GM18873 (cell line): ENCODE data around the gene TWIST2.

Experiments used
- ATAC-seq: cut with Tn5 transposase; IDR thresholded peaks from one replicate; pipeline ENCODE4 v1.9.1; 2021; ENCODE audit warnings: mild to moderate bottlenecking, moderate library complexity, moderate number of reproducible peaks; ENCODE audit not compliant: unreplicated experiment, low FRiP score

The TWIST2 gene

DNA sequence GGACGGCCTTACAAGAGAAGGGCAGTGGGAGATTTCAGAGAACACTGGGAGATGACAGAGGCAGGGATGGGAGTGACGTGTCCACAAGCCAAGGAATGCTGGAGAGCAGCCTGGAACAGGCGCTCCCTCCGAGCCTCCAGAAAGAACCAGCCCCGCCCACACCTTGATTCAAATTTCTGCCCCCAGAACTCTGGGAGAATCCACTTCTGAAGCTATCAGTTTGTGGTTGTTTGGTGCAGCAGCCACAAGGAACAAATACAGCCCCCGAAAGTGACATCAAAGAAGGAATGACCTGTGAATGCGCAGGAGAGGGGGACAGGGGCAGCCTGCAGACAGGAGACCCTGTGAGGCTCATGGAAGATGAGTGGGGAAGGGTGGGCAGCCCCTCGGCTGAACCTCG lies 67.3 kb downstream of the TWIST2 start:
- ATAC-seq = no peak

DNA sequence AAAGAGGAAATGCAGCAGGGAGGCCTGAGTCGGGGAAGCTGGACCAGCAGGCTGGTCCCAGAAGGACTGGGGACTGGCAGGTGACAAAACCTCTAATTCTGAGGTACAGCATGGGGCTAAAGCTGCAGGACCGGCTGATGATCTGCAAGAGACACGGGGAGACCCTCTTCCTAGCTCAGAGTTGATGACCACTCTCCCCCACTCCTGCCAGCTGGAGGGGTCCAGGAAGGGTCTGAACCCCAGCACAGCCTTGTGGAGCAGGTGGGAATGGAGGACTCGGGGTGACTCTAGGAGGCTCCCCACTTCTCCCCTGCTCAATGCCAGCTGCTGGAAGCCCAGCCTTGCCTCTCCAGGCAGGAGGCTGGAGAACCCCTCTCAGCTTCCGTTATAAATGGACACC lies 67.7 kb downstream of the TWIST2 start:
- ATAC-seq = no peak

DNA sequence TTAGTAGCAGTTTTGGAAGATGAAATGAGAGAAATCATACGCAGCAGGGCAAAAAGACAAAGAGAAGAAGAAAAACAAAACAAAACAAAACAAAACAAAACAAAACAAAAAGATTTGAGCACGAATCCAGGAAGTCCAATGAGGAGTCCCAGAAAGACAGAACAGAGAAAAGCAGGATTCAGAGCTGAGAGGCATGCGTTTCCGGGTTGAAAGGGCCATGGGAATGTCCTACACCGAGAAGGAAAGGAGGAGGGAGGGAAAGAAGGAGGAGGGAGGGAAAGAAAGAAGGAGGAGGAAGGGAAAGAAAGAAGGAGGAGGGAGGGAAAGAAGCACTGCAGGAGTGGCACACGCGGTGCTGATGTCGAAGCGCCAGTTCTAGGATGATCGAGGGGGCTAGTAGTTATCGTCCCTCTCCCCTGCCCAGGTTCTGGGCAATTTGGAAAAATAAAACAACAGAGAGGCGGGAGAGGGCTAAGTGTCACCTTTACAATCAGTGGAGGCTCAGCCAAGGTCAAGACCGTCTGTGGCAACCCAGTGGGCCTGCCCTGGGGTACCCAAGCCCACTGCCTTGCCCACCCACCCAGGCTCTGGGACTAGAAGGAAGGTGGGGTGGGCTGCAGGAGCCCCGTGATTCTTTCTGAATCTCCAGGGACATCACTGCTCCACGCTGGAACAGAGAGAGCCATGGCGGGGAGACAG lies 68.4 kb downstream of the TWIST2 start:
- no peak for ATAC-seq

DNA sequence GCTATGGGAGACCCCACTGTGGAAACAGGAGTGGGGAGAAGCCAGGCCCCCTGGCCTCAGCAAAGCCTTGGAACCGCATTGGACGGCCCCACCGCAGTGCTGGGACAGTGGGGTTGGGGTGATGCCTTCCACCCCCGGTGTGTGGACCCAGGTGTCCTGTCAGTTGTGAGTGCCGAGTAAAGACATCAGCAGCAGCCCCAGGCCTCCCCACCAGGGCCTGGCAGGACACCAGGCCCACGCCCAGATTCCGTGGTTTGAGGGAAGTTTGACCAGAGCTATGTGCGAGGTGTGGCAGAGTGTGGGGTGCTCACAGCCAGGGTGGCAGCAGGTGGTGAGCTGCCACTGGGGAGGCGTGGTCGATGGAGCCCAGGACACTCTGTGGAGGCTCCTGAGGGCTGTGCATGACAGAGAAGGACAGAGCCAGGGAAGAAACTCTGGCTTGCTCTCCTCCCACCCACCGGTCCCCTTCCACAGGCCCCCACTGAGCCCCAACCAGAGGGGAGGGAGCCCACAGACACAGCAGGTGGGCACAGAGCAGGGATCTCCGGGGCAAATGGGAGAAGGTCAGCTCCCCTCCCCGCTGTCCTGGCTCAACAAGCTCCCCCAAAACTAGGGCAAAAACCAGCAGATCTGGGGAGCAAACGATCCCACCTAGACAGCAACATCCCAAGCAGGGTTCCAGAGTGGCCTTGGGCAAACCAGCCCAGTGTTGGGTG lies 69.1 kb downstream of the TWIST2 start:
- ATAC-seq = no peak

DNA sequence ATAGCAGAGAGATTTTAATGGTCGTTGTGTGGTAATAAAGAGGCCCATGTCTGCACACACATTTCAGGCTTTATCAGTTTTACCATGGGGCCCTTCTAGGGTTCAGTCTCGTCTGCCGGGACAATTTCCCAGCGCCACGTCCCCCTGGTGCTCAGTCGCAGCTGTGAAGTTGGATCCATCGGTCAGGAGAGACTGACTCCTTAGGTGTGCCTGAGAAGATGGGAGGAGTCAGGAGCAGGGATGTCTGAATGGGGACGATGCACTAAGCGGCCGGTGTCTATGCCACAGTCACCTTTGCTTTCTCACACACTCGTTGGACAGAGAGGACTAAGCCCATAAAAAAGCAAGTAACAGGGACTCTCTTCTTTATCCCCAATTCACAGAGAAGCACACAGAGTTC lies 71.4 kb downstream of the TWIST2 start:
- ATAC-seq = no peak

DNA sequence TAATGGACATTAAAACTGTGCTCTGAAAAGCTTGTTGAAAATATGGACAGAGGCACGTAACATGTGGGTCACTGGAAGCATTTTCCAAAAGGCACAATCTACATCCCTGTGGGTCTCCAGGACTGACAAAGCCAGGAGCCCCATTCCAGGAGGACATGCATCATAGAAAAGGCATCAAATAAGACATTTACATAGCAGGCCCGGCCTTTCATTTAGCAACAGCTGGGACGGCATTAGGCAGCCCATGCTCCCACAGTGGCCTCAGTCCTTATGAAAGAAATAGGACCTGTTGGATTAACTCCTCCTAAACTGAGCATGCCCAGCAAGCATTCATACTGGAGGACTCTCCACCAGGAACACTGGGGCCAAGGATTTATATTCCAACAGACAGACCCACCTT lies 72.2 kb downstream of the TWIST2 start:
- ATAC-seq = no peak

DNA sequence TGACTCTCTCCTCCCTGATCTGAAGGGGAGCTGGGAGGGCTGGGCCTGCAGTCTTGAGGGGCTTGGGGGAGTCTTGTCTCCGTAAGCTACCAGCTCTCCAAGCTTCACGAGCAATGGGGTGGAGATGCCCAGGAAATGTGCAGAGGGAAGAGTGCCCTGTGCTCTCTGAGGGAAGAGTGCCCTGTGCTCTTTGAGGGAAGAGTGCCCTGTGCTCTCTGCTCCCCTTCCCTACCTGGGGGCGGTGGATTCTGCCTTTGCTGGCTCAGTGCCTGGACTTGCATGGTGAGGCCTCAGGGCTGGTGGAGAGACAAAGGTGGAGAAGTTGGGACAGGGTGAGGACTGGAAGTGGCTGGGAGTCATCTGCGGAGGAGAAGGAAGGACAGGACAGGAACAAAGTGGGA lies 72.7 kb downstream of the TWIST2 start:
- ATAC-seq = no peak

DNA sequence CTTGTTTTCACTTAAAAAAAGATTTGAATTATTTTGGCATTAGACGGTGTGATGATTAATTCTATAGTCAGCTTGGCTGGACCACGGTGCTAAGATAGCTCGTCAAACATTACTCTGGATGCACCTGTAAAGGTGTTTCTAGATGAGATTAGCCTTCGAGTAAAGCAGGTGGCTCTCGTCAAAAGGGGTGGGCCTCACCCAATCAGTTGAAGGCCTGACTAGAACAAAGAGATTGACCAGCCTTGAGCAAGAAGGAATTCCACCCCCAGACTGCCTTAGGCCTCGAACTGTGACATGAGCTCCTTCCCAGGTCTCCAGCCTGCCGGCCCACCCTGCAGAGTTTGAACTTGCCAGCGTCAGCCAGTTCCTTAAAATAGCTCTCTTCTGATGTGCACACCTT lies 73.4 kb downstream of the TWIST2 start:
- ATAC-seq = no peak

DNA sequence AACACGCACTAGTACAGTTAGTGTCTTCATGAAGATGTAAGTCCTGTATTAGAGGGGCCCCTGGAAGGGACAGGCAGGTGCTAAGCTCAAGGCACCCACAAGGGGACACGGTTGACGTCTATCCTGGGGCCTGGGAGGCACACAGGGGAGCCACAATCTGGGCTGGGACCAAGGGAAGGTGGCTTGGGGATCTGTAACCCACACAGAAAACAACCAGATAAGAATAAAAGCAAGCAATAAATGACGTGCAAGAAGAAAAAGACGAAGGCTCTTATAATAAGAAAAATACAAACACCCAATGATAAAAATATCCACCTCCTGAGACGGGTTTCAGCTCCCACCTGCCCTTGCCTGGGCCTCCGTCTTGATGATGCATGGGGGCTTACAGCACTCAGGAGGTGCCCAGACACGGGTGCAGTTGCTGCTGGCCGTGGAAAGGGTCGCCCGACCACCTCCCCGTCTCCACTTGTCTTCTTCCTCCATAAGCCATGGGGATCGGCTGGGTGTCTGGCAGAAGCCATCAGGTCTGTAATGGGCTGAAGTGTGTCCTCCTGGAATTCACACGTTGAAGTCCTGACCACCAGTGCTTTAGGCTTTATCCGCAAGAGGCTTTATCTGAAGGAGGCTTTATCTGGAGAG lies 73.9 kb downstream of the TWIST2 start:
- ATAC-seq = no peak

DNA sequence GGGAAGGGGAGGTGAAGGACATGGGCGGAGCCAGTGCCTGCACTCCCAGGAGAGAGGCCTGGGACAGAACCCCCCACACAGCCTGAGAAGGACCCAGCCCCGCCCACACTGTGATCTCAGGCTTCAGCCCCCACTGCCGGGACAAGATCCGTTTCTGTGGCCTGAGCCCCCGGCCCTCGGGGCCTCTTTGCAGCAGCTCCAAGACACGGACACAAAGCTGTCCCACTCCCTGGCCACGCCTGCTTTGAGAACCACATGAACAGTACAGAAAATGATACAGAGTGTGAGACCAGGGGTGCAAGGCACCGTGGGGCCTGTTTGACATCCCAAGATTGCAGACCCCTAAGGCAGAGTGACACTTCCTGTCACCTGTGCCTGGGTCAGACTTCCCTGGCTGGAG lies 74.5 kb downstream of the TWIST2 start:
- ATAC-seq = no peak

DNA sequence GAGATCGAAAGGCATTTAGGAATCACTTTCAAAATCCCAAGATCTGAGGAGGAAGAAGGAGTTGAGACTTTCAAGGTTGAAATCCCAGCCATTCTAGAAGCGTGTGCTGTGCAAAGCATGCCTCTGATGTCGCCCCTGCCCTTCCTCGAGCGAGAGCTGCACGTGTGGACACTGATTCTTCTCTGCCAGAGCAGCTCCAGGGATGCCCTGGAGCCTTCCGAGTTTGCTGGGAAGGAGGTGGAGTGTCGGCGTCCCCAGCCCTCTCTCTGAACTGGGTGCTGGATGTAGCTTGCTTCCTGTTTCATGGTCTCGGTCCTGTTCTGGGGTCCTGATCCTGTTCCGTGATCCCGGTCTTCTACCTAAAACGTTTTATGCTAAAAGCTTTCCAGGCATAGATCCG lies 76.1 kb downstream of the TWIST2 start:
- no peak for ATAC-seq

DNA sequence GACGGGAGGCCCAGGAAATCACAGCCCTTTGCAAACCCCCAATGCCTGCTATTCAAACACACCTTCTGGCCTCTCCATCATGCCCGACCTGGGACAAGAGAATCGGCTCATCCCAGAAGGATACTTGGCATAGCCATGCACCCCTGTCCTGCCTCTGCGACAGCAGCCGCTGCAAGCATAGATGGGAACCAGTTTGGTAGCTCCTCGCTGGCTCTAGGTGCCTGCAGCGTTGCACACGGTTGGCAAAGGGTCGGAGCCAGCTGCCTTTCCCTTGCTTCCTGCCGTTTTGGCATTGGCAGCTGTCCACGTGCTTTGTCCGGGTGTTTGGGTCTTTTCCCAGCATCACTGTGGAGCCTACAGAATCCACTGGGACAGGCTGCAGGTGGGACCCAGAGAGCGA lies 76.9 kb downstream of the TWIST2 start:
- ATAC-seq = no peak

DNA sequence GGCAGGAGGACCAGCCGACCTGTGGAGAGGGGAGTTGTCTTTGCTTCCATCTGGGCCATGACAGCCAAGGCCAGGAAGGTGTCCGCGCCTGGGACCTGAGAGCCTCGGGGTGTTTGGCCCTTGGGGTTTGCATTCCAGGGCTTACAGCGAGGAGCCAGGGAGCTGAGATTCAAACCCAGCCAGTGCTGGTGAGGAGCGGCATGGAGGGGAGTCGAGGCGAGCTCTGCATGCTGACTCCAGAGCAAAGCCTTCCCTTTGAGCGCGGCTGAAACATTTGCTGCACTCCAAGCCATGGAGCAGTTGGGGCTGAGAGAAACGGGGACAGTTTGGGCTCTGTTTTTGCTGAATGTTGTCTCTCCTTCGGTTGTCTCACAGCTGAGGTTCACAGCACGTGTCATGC lies 77.4 kb downstream of the TWIST2 start:
- ATAC-seq = no peak

DNA sequence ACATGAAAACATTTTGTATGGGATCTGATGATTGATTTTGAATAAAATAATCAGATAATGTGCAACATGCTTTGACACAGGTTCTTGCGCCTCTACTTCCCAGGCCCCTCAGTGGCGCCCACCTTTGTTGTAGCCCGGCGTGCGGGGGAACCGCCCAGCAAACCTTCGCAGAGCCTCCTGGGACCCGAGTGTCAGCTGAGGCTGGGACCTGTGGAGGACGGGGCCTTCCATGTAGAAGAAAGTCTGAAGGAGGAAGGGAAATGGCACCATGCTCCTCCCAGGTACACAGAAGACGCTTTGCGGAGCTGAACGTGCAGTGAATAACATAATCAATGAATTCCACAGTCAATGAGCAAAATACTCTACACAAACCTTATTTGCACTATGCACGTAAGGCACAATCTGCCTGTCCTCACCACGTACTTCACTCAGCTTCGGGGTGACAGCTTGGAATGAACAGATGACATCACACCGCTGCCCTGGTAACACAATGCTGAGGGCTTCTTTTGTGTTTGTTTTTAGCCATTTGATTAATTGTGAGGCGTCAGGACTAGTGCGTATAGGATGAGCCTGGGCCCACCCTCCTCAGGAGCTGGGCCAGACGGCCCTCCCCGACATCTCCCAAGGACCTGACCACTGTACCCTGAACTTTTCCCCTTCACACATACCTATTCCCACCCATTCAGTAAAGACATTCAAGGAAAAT lies 78.1 kb downstream of the TWIST2 start:
- no peak for ATAC-seq

DNA sequence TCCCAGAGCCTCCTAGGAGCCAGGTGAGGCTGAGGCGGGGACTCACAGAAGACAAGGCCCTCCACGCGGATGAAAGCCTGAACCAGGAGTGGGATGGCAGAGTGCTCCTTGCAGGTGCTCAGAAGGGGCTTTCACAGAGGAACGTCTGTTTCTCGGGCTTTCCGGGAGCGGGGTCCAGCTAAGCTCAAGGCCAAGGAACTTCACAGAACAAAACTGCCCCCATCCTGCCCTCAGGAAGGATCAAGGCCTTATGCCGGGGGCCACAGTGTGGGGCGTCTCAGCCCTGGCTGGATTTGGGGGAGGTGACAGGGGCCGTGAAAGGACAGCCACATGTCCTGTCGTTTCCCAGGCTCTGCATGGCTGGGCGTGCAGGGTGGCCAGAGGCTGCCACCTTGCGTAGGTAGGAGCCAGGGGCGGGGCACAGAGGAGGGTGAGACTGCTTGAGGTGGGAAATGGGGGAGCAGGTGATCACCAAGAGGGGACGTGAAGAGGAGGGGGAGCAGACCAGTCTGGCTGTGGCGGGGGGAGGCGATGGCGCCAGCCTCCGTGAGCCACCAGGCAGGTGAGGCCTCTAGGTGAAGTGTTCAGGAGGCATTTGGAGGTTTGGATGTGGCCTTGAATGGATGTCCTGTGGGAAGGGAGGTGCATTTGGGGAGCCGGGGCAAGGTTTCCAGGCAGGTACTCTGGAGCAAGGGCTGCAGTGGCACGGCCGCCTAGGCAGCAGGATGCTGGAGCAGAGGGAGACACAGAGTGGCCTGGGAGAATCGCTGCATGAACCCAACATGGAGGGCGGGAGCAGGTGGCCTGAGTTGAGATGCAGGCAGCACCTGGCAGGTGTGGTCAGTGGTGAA lies 79.1 kb downstream of the TWIST2 start:
- no peak for ATAC-seq

DNA sequence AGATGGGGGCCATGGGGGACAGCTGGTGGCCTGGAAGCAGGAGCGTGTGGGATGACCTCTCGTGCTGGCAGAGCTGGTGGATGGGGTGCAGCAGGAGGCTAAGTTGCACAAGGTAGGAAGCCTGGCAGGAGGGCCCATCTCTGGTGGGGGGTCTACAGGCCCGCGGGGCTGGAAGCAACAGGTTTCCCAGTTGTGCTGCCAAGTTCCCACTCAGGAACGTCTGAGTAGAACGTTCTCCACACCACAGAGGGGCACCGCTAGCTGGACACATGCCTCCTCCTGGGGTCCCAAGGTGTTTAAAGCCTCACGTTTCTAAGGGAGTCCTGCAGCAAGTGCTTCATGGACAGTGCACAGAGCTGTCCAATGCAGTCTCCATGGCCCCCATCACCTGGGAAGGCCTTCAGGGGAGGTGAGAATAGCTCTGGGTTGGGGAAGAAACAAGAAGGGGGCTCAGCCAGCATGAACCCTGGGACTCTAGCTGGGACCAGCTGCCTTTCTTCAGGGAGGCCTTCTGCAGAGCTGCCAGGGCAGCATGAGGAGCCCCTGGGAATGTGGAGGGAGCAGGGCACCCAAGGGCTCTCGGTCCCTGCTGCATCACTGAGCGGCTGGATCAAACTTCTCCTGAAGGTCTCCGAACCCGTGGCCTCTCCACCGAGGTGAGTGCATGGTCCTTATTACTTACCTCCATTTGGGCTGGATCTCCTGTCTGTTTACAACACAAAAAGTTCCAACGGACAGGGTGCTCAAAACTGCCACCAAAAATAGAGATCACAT lies 80.0 kb downstream of the TWIST2 start:
- ATAC-seq = no peak

DNA sequence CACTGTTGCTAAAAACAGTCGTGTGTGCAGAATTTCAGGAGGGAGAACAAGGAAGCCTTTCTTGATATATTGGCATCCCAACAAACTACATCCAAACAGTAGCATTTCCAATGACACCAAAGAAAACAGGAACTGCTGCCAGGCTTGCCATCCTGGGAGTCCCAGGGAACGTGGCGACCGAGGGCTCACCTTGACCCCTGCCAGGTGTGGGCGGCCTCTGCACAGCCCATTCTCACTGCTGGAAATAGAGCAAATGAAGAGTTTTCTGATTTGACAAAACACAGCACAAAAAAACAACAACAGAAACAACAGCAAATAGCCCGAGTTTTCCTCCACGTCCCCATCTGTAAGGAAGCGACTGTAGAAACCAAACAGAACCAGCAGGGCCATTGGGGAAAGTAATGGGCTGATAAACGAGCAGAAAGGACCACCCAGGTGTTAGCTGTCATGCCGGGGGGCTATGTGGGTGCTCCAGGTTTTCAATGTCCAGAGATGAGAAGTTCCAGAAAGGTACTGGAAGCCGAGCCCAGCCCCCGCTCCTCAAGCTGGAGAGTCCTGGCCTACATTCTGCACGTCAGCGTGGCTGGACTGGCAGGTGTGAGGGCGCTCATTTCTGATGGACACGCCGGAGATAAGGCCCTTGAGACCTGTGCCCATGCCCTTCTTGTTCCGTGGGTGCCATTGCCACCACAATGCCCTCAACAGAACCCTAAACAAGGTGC lies 80.8 kb downstream of the TWIST2 start:
- no peak for ATAC-seq

DNA sequence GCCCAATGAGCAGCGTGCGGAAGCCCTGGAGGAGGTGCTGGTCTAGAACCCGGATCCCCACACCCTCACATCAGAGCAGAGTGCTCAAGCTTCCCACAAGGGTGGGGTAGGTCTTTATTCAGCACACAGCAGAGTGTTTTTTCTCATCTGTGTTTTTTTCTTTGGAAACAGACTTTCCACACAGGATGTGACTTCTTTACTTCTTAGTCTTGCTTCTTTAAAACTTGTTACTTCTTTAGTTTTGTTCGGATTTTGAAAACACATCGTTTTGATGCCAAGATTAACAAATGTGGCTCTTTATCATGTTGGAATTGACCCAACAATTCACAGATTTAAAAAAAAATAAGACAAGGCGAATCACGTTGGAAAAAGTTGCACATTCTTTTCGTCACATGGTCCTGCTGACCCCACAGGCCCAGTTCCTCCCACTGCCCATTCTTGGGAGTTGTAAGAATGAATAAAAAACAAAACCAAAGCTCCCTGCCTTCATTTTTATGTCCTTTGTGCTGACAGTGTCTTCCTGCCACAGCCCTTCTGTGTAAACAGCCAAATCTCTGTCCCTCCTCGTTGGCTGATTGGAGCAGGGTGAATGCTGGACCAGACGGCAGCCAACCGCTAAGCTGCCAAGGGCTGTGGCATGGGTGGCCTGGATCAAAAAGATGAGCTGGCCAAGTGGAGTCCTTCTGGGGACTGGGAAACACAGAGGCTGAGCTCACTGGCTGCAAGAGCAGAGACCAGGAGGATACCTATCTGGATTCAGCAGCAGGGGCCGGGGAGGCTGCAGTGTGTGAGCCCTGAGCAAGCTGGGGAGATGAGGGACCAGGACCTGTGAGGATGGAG lies 81.6 kb downstream of the TWIST2 start:
- ATAC-seq = no peak
